ENCODE data around the gene FGF14.
"Not testable (repeated sequence)": the region's sequence is repeated elsewhere in the genome, so short reads cannot be mapped to it uniquely, and the experiment has no call there.

The FGF14 gene

GRCh38 chr13:102122147-102122546 lies 279.7 kb downstream of the FGF14 start:
- DNase-seq = no peak

GRCh38 chr13:102117175-102117831 lies 284.5 kb downstream of the FGF14 start:
- no peak for DNase-seq

GRCh38 chr13:102103469-102103868 lies 298.4 kb downstream of the FGF14 start:
- DNase-seq = no peak

GRCh38 chr13:102100234-102100633 lies 301.6 kb downstream of the FGF14 start:
- no peak for DNase-seq

- no peak for DNase-seq
These were observed 304.1 kb downstream of the FGF14 start for GRCh38 chr13:102097708-102098107.

- DNase-seq = not testable (repeated sequence)
These were observed 308.6 kb downstream of the FGF14 start for GRCh38 chr13:102093288-102093687.

- no peak for DNase-seq
These were observed 310.6 kb downstream of the FGF14 start for GRCh38 chr13:102091231-102091630.

- DNase-seq = no peak
These were observed 311.3 kb downstream of the FGF14 start for GRCh38 chr13:102090532-102090931.

GRCh38 chr13:102089722-102090121 lies 312.1 kb downstream of the FGF14 start:
- DNase-seq = no peak

- no peak for DNase-seq
These were observed 312.7 kb downstream of the FGF14 start for GRCh38 chr13:102089177-102089576.

GRCh38 chr13:102073251-102073650 lies 328.6 kb downstream of the FGF14 start:
- no peak for DNase-seq

GRCh38 chr13:102071711-102072110 lies 330.1 kb downstream of the FGF14 start:
- DNase-seq = no peak

- not testable (repeated sequence) for DNase-seq
These were observed 333.5 kb downstream of the FGF14 start for GRCh38 chr13:102068323-102068722.

GRCh38 chr13:102055090-102055779 lies 346.6 kb downstream of the FGF14 start:
- DNase-seq = no peak

- DNase-seq = no peak
These were observed 352.0 kb downstream of the FGF14 start for GRCh38 chr13:102049853-102050252.

GRCh38 chr13:102045731-102046130 lies 356.1 kb downstream of the FGF14 start:
- no peak for DNase-seq

GRCh38 chr13:102042746-102043145 lies 359.1 kb downstream of the FGF14 start:
- no peak for DNase-seq

- DNase-seq = no peak
These were observed 360.3 kb downstream of the FGF14 start for GRCh38 chr13:102041544-102041943.

- DNase-seq = no peak
These were observed 361.0 kb downstream of the FGF14 start for GRCh38 chr13:102040812-102041211.

- DNase-seq = no peak
These were observed 362.6 kb downstream of the FGF14 start for GRCh38 chr13:102039264-102039663.

- no peak for DNase-seq
These were observed 363.1 kb downstream of the FGF14 start for GRCh38 chr13:102038787-102039186.

- no peak for DNase-seq
These were observed 365.9 kb downstream of the FGF14 start for GRCh38 chr13:102035969-102036368.

GRCh38 chr13:102033857-102034331 lies 368.0 kb downstream of the FGF14 start:
- DNase-seq = no peak

- DNase-seq = no peak
These were observed 368.5 kb downstream of the FGF14 start for GRCh38 chr13:102033386-102033785.

- no peak for DNase-seq
These were observed 373.0 kb downstream of the FGF14 start for GRCh38 chr13:102028868-102029267.

Data from activated CD4-positive, alpha-beta T cell treated with anti-CD3 and anti-CD28 coated beads for 48 hours (primary cell).